ENCODE data around the gene PAM16. TPM values are rescaled to one million over a fixed set of nuclear protein-coding genes. Genes with fewer than 3 reads are reported as not detected.

Gene PAM16
- total RNA-seq, 1 donor from 2014 or later, result 62.8 TPM

DNA sequence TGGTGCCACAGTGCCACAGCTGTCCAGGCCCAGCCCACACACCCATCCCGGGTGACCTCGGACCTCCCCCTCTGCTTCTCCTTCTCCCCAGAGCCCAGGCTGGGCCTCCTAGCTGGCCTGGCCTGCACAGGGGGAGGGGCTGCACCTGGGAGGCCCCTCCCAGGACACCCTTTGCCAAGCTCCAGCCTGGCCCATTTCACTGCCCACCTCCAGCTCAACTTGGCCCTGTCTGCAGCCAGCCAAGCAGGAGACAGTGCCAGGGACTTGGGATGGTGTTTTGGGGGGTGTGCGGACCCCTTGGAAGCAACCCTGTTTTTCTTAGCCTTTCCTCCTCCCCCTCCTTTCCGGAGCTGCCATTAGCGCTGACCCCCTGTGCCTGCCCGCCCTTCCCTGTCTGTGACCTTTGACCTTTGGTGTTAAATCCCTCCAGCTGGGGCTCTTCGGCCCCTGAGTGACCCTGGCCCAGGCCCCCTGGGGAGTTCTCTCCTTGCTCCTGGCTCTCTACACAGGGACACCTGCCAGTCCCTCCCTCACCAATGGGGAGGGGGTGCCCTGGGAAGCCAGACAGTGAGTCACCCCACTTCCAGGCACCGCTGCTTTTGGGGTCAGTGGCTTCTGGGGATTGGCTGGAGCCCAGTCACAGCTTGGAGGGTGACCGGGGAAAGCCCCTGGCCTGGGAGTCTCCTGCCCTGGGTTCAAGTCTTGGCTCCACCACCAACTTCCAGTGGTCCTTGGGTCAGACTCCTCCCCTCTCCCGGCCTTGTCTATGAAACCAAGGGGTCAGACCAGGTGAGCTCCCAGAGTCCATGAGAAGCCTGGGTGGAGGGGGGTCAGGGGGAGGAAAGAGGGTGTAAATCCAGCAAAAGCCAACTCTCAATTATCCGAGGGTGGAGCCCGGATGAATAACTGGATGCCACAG lies 33.3 kb downstream of the PAM16 start:
- Histone ChIP-seq H3K27me3 (ENCODE audit: control insufficient read depth, insufficient read depth, low read length) (no peaks in the 10 kb centered on the region), H3K36me3 (ENCODE audit: control insufficient read depth, insufficient read depth, low read length) (no peaks in the 10 kb centered on the region), H3K4me3 (ENCODE audit: low read depth, low read length) (peak overlapping the region; percentile 87)
- TF ChIP-seq, protein P1, sequence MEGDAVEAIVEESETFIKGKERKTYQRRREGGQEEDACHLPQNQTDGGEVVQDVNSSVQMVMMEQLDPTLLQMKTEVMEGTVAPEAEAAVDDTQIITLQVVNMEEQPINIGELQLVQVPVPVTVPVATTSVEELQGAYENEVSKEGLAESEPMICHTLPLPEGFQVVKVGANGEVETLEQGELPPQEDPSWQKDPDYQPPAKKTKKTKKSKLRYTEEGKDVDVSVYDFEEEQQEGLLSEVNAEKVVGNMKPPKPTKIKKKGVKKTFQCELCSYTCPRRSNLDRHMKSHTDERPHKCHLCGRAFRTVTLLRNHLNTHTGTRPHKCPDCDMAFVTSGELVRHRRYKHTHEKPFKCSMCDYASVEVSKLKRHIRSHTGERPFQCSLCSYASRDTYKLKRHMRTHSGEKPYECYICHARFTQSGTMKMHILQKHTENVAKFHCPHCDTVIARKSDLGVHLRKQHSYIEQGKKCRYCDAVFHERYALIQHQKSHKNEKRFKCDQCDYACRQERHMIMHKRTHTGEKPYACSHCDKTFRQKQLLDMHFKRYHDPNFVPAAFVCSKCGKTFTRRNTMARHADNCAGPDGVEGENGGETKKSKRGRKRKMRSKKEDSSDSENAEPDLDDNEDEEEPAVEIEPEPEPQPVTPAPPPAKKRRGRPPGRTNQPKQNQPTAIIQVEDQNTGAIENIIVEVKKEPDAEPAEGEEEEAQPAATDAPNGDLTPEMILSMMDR (IDR thresholded peaks at IDR 0.05; ENCODE audit: insufficient read depth, low read length, poor library complexity, severe bottlenecking), result no peak
- no peak for DNase-seq (ENCODE audit: low read depth)

DNA sequence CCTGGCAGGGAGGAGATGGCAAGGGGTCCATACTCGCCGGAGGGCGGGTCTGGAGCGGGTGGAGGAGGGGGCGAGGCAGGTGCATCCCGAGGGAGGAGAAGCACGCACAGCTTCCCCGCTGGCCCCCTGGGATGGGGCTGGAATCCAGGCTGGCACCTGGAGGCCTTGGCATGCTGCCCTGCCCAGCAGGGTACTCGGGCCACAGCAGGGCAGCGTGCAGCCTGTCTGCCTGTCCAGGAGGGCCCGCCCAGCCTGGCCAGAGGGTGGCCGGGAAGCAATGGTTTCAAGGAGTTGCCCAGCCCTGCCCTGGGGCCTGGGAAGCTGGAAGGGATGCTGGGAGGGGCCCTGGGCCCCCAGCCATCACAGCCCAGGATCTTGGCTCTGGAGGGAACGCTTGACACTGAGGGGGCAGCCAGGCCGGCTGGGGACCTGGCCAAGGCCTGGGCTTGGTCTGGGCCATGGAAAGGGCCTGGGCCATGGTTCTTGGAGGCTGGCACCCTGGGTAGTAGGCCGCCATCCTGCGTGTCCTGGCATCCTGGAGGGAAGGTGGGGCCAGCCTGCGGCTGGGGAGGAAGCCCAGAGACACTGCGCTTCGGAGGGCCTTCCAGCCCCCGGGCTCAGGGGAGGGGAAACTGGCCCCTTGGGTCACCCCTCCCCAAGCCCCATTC lies 34.1 kb downstream of the PAM16 start:
- no peaks in the 10 kb centered on the region for H3K27me3 ChIP-seq (ENCODE audit: control insufficient read depth, insufficient read depth, low read length)
- H3K4me3 ChIP-seq (ENCODE audit: low read depth, low read length), result peak overlapping the region; percentile 87
- DNase-seq (ENCODE audit: low read depth), result no peak
- H3K36me3 ChIP-seq (ENCODE audit: control insufficient read depth, insufficient read depth, low read length), result no peaks in the 10 kb centered on the region
- TF ChIP-seq, protein P1 (IDR thresholded peaks at IDR 0.05; ENCODE audit: insufficient read depth, low read length, poor library complexity, severe bottlenecking), result no peak

DNA sequence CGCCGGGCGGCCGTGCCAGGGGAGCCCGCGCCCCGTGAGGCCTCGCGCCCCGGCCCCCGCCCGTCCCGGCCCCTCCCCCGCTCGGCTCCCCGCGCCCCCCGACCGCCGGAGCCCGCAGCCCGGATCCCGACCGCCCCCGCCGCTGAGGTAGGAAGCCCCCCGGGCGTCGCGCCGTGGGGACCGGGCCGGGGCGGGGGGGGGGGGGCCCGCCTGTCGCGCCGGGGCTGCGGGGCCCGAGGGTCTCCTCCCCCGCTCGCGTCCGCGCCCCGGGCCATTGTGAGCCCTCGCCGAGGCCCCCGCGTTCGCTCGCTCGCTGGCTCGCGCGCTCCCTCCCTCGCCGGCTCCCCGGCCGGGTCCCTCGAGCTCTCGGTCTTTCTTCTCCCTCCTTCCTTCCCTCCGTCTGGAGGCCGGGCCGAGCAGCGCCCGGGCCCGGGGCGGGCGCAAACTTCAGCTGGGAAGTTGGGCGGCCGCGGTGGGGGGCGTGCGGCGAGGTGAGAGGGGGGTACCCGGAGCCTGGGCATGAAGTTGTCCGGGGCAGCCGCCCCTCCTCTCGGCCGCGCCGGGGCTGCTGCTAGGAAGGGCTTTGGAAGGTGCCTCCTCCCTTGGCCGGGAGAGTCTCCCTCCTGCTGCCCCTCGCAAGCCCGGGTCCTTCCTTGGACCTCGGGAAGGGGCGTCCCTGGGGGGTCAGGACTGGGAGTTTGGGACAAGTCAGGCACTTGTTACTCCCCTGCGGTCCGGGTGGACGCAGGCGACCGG lies 34.8 kb downstream of the PAM16 start:
- Histone ChIP-seq H3K27me3 (ENCODE audit: control insufficient read depth, insufficient read depth, low read length) (no peaks in the 10 kb centered on the region), H3K36me3 (ENCODE audit: control insufficient read depth, insufficient read depth, low read length) (no peaks in the 10 kb centered on the region), H3K4me3 (ENCODE audit: low read depth, low read length) (peak overlapping the region; percentile 87)
- TF ChIP-seq, protein P1 (IDR thresholded peaks at IDR 0.05; ENCODE audit: insufficient read depth, low read length, poor library complexity, severe bottlenecking), result no peak
- no peak for DNase-seq (ENCODE audit: low read depth)

DNA sequence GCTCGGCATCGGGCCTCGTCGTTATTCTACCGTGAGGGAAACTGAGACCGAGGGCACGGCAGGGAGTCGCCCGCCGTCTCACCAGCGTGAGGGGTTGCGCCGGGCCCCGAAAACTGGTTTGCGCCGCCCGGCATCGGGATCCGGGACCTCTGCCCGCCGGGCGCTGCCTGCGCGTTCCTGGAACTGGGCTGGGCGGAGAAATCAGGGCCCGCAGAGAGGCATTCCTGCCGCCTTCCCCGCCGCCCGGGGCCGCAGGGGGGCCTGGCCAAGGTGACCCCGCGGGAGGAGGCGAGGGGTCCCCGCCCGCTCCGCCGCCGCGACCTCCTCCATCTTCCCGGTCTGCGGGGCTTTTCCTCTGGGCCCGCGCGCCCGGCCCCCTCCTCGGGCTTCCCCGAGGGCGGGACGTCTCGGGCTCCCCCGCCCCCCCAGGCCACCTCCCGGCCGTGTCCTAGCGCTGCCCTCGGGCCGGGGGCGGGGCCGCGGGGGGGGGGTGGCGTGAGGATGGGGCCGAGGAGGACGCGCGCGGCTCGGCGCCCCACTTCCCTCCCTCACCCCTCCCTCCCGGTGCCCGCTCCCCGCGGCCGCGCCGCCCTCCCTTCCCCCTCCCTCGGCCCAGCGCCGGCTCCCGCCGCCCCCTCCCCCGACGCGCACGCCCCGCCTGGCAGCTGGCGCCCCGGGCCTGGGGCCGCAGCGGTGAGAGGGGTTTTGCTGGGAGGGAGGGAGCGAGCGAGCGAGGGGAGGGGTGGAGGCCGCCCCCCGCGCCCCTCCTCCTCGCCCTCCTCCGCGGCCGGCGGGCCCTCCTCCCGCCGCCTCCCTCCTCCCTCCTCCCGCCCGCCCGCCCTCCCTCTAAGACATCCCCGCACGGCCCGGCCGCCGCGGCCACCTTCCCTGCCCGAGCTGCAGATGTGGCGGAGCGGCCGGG lies 35.7 kb downstream of the PAM16 start, which contains the start of gene GLIS2:
GLIS2 (plus strand) TSS at position 882 of the 922 bp plus-strand sequence. CDS start 16,214 bp downstream, outside the sequence.
- TF ChIP-seq, protein P1 (IDR thresholded peaks at IDR 0.05; ENCODE audit: insufficient read depth, low read length, poor library complexity, severe bottlenecking), result no peak
- no peaks in the 10 kb centered on the region for H3K36me3 ChIP-seq (ENCODE audit: control insufficient read depth, insufficient read depth, low read length)
- peak within 1 kb of the TSS; percentile 87 for H3K4me3 ChIP-seq (ENCODE audit: low read depth, low read length)
- no peaks in the 10 kb centered on the region for H3K27me3 ChIP-seq (ENCODE audit: control insufficient read depth, insufficient read depth, low read length)
- DNase-seq (ENCODE audit: low read depth), result no peak

Data from kidney epithelial cell (primary cell).